HCT116 (cell line): ENCODE data around the gene SPEM3.

Source experiments
- ATF3 ChIP-seq: IDR thresholded peaks from 2 replicates; pipeline ENCODE4 v1.6.1; 2012
- CTCF ChIP-seq, 3 experiments: fragments of 200-600 bp in 1 of 3; sonication (generic) in 1 of 3; IDR thresholded peaks in 2 of 3; conservative IDR thresholded peaks in 1 of 3; 2 replicates each; pipeline ENCODE4 v1.5.1; 2012 to 2017; ENCODE audit warnings: low read depth in 2 of 3, low read length in 2 of 3, antibody characterized with exemption in 1 of 3, borderline replicate concordance in 1 of 3, control low read depth in 1 of 3, mild to moderate bottlenecking in 1 of 3, mixed read lengths in 1 of 3, mixed run types in 1 of 3, moderate library complexity in 1 of 3; ENCODE audit not compliant: insufficient read depth in 1 of 3
- EZH2phosphoT487 ChIP-seq: fragments of 200-600 bp; IDR thresholded peaks from 2 replicates; pipeline ENCODE4 v1.6.1; 2018; ENCODE audit warnings: antibody characterized with exemption, borderline replicate concordance
- REST ChIP-seq: IDR thresholded peaks from 2 replicates; pipeline ENCODE4 v1.6.1; 2012; ENCODE audit warnings: low read depth
- YY1 ChIP-seq: IDR thresholded peaks from 2 replicates; pipeline ENCODE4 v1.6.1; 2011; ENCODE audit warnings: low read length, low read depth, moderate library complexity, mild to moderate bottlenecking; ENCODE audit not compliant: insufficient replicate concordance; ENCODE audit errors: extremely low read depth

GRCh38 chr17:7426203-7426863, 2.3 kb upstream of the SPEM3 start:
- no peak for TF ChIP-seq CTCF (IDR thresholded peaks at IDR 0.05 in 2 of 3, conservative IDR thresholded peaks at IDR 0.05 in 1 of 3; ENCODE audit: borderline replicate concordance in 1 of 3, insufficient read depth in 1 of 3, low read depth in 2 of 3, low read length in 2 of 3)
- no peak for TF ChIP-seq EZH2phosphoT487
- no peak for TF ChIP-seq ATF3
- no peak for TF ChIP-seq YY1
- no peak for TF ChIP-seq REST
